Epidermal melanocyte (primary cell): ENCODE results near the gene MYH14.

ENCODE experiments used
- DNase-seq: peaks from one replicate; pipeline ENCODE4 v3.0.0; 2011; ENCODE audit warnings: low spot score; ENCODE audit not compliant: insufficient read length

Gene MYH14

GRCh38 chr19:50358483-50359327 lies 155.3 kb downstream of the MYH14 start:
- peak; percentile 84 for DNase-seq

DNA sequence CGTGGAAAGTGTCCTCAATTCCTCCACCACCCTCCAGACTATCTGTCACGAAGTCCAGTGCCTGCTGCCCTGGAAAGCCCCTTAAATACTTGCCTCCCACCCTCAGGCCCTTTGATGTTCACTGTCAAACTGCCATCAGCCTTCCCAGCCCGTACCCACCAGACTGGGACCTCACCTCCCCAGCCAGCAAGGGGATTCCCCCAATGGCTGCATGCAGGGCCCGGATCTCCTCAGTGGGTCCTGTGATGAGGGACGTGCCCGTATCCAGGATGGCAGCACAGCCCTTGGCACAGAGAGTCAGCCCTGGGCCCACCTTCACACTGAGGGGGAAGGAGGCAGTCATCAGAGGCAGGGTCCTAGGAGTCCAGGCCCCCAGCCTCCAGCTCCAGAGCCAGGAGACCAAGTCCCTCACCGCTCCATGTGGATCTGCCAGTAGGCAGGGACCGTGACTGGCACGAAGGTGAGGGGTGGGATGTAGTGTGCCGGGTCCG lies 156.0 kb downstream of the MYH14 start:
- no peak for DNase-seq
